Osteoblast (primary cell): ENCODE results near the gene USP32. TPM values are rescaled to one million over a fixed set of nuclear protein-coding genes. Genes with fewer than 3 reads are reported as not detected.

Experiments
- DNase-seq: peaks from one replicate; pipeline ENCODE4 v3.0.0; 2011; ENCODE audit warnings: low spot score, mixed read lengths; ENCODE audit not compliant: insufficient read length; ENCODE audit errors: missing footprints
- H2AFZ ChIP-seq: 2 replicates; pipeline ENCODE4 v1.6.0; 2011; ENCODE audit warnings: mild to moderate bottlenecking, low read length
- H3K27ac ChIP-seq: 2 replicates; pipeline ENCODE4 v1.5.1; 2011; ENCODE audit warnings: mild to moderate bottlenecking, low read depth, low read length, moderate library complexity
- H3K27me3 ChIP-seq: 2 replicates; pipeline ENCODE4 v1.6.0; 2012; ENCODE audit warnings: mild to moderate bottlenecking, control low read depth, inconsistent platforms, low read length, moderate library complexity; ENCODE audit not compliant: insufficient read depth
- H3K36me3 ChIP-seq: 2 replicates; pipeline ENCODE4 v1.5.1; 2011; ENCODE audit warnings: mild to moderate bottlenecking, low read length, control low read depth, moderate library complexity; ENCODE audit not compliant: insufficient read depth
- H3K4me1 ChIP-seq: 2 replicates; pipeline ENCODE4 v1.5.1; 2011; ENCODE audit warnings: mild to moderate bottlenecking, low read length, control low read depth, moderate library complexity; ENCODE audit not compliant: insufficient read depth
- H3K4me2 ChIP-seq: 2 replicates; pipeline ENCODE4 v1.6.0; 2011; ENCODE audit warnings: mild to moderate bottlenecking, low read length; ENCODE audit not compliant: insufficient read depth
- H3K4me3 ChIP-seq: fragments of 200-600 bp; sonication (generic); 3 replicates; pipeline ENCODE4 v1.5.1; 2012; ENCODE audit warnings: mild to moderate bottlenecking, low read length, inconsistent platforms; ENCODE audit not compliant: insufficient read depth
- H3K79me2 ChIP-seq: 2 replicates; pipeline ENCODE4 v1.6.0; 2012; ENCODE audit warnings: mild to moderate bottlenecking, low read length, control low read depth, inconsistent platforms; ENCODE audit not compliant: insufficient read depth
- H3K9me3 ChIP-seq: 2 replicates; pipeline ENCODE4 v1.5.1; 2011; ENCODE audit warnings: low read depth, low read length, control low read depth
- H4K20me1 ChIP-seq: 2 replicates; pipeline ENCODE4 v1.6.0; 2012; ENCODE audit warnings: mild to moderate bottlenecking, low read length, control low read depth; ENCODE audit not compliant: insufficient read depth
- CTCF ChIP-seq: IDR thresholded peaks from 2 replicates; pipeline ENCODE4 v1.5.1; 2011; ENCODE audit warnings: mild to moderate bottlenecking, low read depth, low read length, moderate library complexity; ENCODE audit errors: extremely low read depth
- total RNA-seq: library from RNA; depleted of rRNA; stranded (reverse); fragments of >200 nt; gene quantifications from 2 replicates; pipeline ENCODE4 v1.2.3, GENCODE V29; 2012

Gene USP32
- total RNA-seq, 1 donor: 99.5 TPM

- no peak for TF ChIP-seq CTCF
- no peaks in the 10 kb centered on the region for H3K9me3 ChIP-seq
- DNase-seq: peak; percentile 78
- peaks cover 14% of the 10 kb centered on the region for H3K4me1 ChIP-seq
- H3K27ac ChIP-seq: no peak overlapping the region
- no peak overlapping the region for H3K4me2 ChIP-seq
- H4K20me1 ChIP-seq: peaks cover 7% of the 10 kb centered on the region
- no peak overlapping the region for H2AFZ ChIP-seq
- peaks cover 2% of the 10 kb centered on the region for H3K36me3 ChIP-seq
- no peaks in the 10 kb centered on the region for H3K27me3 ChIP-seq
- no peak overlapping the region for H3K4me3 ChIP-seq
- H3K79me2 ChIP-seq: no peaks in the 10 kb centered on the region
These were observed 218.6 kb downstream of the USP32 start for GRCh38 chr17:60173304-60173819.

GRCh38 chr17:60171753-60172079, 220.2 kb downstream of the USP32 start:
- Histone ChIP-seq H3K79me2 (no peaks in the 10 kb centered on the region), H3K9me3 (no peaks in the 10 kb centered on the region), H3K27me3 (peaks cover 5% of the 10 kb centered on the region), H2AFZ (no peak overlapping the region), H3K4me1 (peaks cover 19% of the 10 kb centered on the region), H3K36me3 (peaks cover 2% of the 10 kb centered on the region), H3K4me2 (no peak overlapping the region), H3K27ac (no peak overlapping the region), H4K20me1 (peaks cover 7% of the 10 kb centered on the region), H3K4me3 (no peak overlapping the region)
- DNase-seq: no peak
- TF ChIP-seq CTCF: no peak

- Histone ChIP-seq H3K36me3 (peaks cover 2% of the 10 kb centered on the region), H3K9me3 (no peaks in the 10 kb centered on the region), H3K4me3 (no peak overlapping the region), H4K20me1 (peaks cover 7% of the 10 kb centered on the region), H3K79me2 (no peaks in the 10 kb centered on the region), H3K27me3 (peaks cover 7% of the 10 kb centered on the region), H3K4me1 (peaks cover 19% of the 10 kb centered on the region), H2AFZ (no peak overlapping the region), H3K4me2 (no peak overlapping the region), H3K27ac (no peak overlapping the region)
- TF ChIP-seq CTCF: no peak
- no peak for DNase-seq
These were observed 220.8 kb downstream of the USP32 start for GRCh38 chr17:60170835-60171752.
